ENCODE measurements around the gene NLRC5. TPM values are rescaled to one million over a fixed set of nuclear protein-coding genes. Genes with fewer than 3 reads are reported as not detected.
A peak's percentile ranks its signal among the peaks of the same experiment; 100 is the strongest.

NLRC5 gene
- total RNA-seq, 2 experiments from 2014 or later, result 424 to 434 TPM

GRCh38 chr16:56941856-56942331 lies 47.5 kb upstream of the NLRC5 start:
- no peak for TF ChIP-seq CTCF (IDR thresholded peaks at IDR 0.05)
- no peaks in the 10 kb centered on the region for H3K9me3 Mint-ChIP-seq

GRCh38 chr16:56943761-56944375 lies 45.5 kb upstream of the NLRC5 start:
- ChIA-PET POLR2A (interaction anchor here (7.5 kb wide), 1 partner anchor 11 kb away, joined by 51 read pairs; the partner anchor contains the start of gene HERPUD1), CTCF (no interaction called here)
- no peaks in the 10 kb centered on the region for H3K27me3 ChIP-seq (ENCODE audit: control insufficient read depth in 1 of 2, insufficient read depth in 2 of 2, low read length in 2 of 2)
- intact Hi-C loops (cut with DNase I, micrococcal nuclease), result no loop called here
- H3K36me3 ChIP-seq (ENCODE audit: insufficient read depth, low read length), result peaks cover 76% of the 10 kb centered on the region
- peaks cover 13% of the 10 kb centered on the region for H3K4me1 ChIP-seq (ENCODE audit: insufficient read depth, low read length)
- peaks cover 64% of the 10 kb centered on the region for H3K36me3 Mint-ChIP-seq (ENCODE audit: low read depth)
- ATAC-seq (ENCODE audit: poor library complexity) (no peak), DNase-seq (no peak)
- no peaks in the 10 kb centered on the region for H3K9me3 Mint-ChIP-seq
- H3K27me3 Mint-ChIP-seq, result no peaks in the 10 kb centered on the region
- no peak overlapping the region for H3K4me3 ChIP-seq (ENCODE audit: low read length)
- H3K4me3 Mint-ChIP-seq, result no peak overlapping the region
- no peak overlapping the region for H3K27ac Mint-ChIP-seq
- no peak for TF ChIP-seq CTCF (IDR thresholded peaks at IDR 0.05)
- no peaks in the 10 kb centered on the region for H3K9me3 ChIP-seq (ENCODE audit: control insufficient read depth in 1 of 2, insufficient read depth in 1 of 2, low read length in 2 of 2)
- peaks cover 12% of the 10 kb centered on the region for H3K4me1 Mint-ChIP-seq (ENCODE audit: low read depth)
- no peak overlapping the region for H3K27ac ChIP-seq (ENCODE audit: low read depth in 1 of 2, low read length in 2 of 2)

More at GRCh38 chr16:56941856-56942331, 47.5 kb upstream of the NLRC5 start:
- POLR2A ChIA-PET, result interaction anchor here (0.9 to 7.5 kb wide), 3 partner anchors 8 to 99 kb away, joined by 3 to 51 read pairs (median 3); partner anchors contain the start of gene HERPUD1
- CTCF ChIA-PET, result no interaction called here
- Mint-ChIP-seq H3K27me3 (no peaks in the 10 kb centered on the region), H3K36me3 (ENCODE audit: low read depth) (peaks cover 83% of the 10 kb centered on the region), H3K4me1 (ENCODE audit: low read depth) (peaks cover 30% of the 10 kb centered on the region), H3K27ac (no peak overlapping the region), H3K4me3 (no peak overlapping the region)
- Histone ChIP-seq H3K9me3 (ENCODE audit: control insufficient read depth in 1 of 2, insufficient read depth in 1 of 2, low read length in 2 of 2) (no peaks in the 10 kb centered on the region), H3K27ac (ENCODE audit: low read depth in 1 of 2, low read length in 2 of 2) (no peak overlapping the region), H3K4me1 (ENCODE audit: insufficient read depth, low read length) (peaks cover 22% of the 10 kb centered on the region), H3K36me3 (ENCODE audit: insufficient read depth, low read length) (peaks cover 87% of the 10 kb centered on the region), H3K4me3 (ENCODE audit: low read length) (no peak overlapping the region), H3K27me3 (ENCODE audit: control insufficient read depth in 1 of 2, insufficient read depth in 2 of 2, low read length in 2 of 2) (no peaks in the 10 kb centered on the region)
- intact Hi-C loops (cut with DNase I, micrococcal nuclease), result no loop called here
- no peak for DNase-seq
- no peak for ATAC-seq (ENCODE audit: poor library complexity)

- Mint-ChIP-seq H3K27ac (peak overlapping the region; percentile 10), H3K27me3 (no peaks in the 10 kb centered on the region), H3K4me3 (no peak overlapping the region), H3K9me3 (no peaks in the 10 kb centered on the region), H3K4me1 (ENCODE audit: low read depth) (no peaks in the 10 kb centered on the region), H3K36me3 (ENCODE audit: low read depth) (peaks cover 51% of the 10 kb centered on the region)
- ChIA-PET CTCF (no interaction called here), POLR2A (interaction anchor here (7.5 kb wide), 1 partner anchor 12 kb away, joined by 51 read pairs; the partner anchor contains the start of gene HERPUD1)
- DNase-seq (no peak), ATAC-seq (ENCODE audit: poor library complexity) (peak; percentile 13)
- H3K27ac ChIP-seq (ENCODE audit: low read depth in 1 of 2, low read length in 2 of 2), result no peak overlapping the region
- intact Hi-C loops (cut with DNase I, micrococcal nuclease), result no loop called here
- no peak for TF ChIP-seq CTCF (IDR thresholded peaks at IDR 0.05)
- H3K9me3 ChIP-seq (ENCODE audit: control insufficient read depth in 1 of 2, insufficient read depth in 1 of 2, low read length in 2 of 2), result no peaks in the 10 kb centered on the region
- peaks cover 62% of the 10 kb centered on the region for H3K36me3 ChIP-seq (ENCODE audit: insufficient read depth, low read length)
- peaks cover 3% of the 10 kb centered on the region for H3K4me1 ChIP-seq (ENCODE audit: insufficient read depth, low read length)
- no peaks in the 10 kb centered on the region for H3K27me3 ChIP-seq (ENCODE audit: control insufficient read depth in 1 of 2, insufficient read depth in 2 of 2, low read length in 2 of 2)
- no peak overlapping the region for H3K4me3 ChIP-seq (ENCODE audit: low read length)
Measured at GRCh38 chr16:56944954-56945839, 44.2 kb upstream of the NLRC5 start.
